Colonic mucosa (tissue), 4 donors: Measurements from ENCODE around the gene SIDT1. TPM values are rescaled to one million over a fixed set of nuclear protein-coding genes. Genes with fewer than 3 reads are reported as not detected.

Source experiments
- DNase-seq: peaks from one replicate; pipeline ENCODE4 v3.0.0-alpha.2; 2020
- H3K27ac ChIP-seq: fragments of 200-600 bp; one replicate; pipeline ENCODE4 v1.8.0; 2021
- H3K27me3 ChIP-seq: fragments of 200-600 bp; one replicate; pipeline ENCODE4 v1.8.0; 2021
- H3K36me3 ChIP-seq: fragments of 200-600 bp; one replicate; pipeline ENCODE4 v1.8.0; 2021
- H3K4me1 ChIP-seq: fragments of 200-600 bp; one replicate; pipeline ENCODE4 v1.8.0; 2021; ENCODE audit warnings: mild to moderate bottlenecking
- H3K4me3 ChIP-seq: fragments of 200-600 bp; one replicate; pipeline ENCODE4 v1.8.0; 2021
- H3K9ac ChIP-seq, 2 donors: one replicate each; pipeline ENCODE4 v1.7.0; 2013; ENCODE audit warnings: control low read depth in 2 of 2, low read depth in 2 of 2, low read length in 2 of 2
- H3K9me3 ChIP-seq: fragments of 200-600 bp; one replicate; pipeline ENCODE4 v1.8.0; 2021
- CTCF ChIP-seq: fragments of 200-600 bp; IDR thresholded peaks from one replicate; pipeline ENCODE4 v1.8.0; 2022; ENCODE audit warnings: antibody characterized with exemption, mild to moderate bottlenecking
- intact Hi-C: fragments of 100-400 bp; cut with DNase I; formaldehyde crosslinking; loops from one replicate; pipeline ENCODE4 v1.14.1; 2022
- total RNA-seq, 2 donors: library from RNA; stranded (reverse); fragmentation: NEBNext Ultra II Directional in 1 of 2; extraction: Animal tissue kit (Norgen Biotek cat#: 25700) in 1 of 2; gene quantifications; one replicate each; pipeline ENCODE4 v1.2.1, GENCODE V29; 2021
- donor health status: healthy.
- donor health status: DM: no; HTN: no; CAD: no.
- donor health status: DM: no; HTN: no; CAD: no.

Gene SIDT1
- total RNA-seq, 2 donors from 2014 or later = 35.9 to 42.1 TPM

DNA sequence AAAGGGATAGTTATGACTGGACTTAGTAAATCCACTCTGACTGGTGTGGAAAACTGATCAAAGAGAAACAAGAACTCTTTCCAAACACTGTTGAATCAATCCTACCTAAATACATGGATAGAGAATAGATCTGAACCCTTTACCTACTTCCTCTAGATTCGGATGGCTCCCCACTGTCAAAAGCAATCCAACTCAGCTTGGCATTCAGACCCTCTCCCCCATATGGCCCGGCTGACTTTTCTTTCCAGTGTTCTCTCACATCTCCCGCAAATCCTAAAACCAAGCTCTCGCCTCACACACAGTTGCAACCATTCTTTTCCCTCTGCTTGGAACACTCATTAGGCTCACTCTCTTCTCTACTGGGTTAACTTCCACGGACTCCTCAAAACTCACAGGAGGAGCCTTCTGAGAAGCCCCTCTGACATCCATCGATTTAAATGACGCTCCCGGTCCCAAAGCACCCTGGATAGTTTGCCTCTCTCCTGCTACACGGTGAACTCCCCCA, 18.0 kb upstream of the SIDT1 start:
- Histone ChIP-seq H3K27ac (peak overlapping the region; percentile 93), H3K4me3 (peak overlapping the region; percentile 78), H3K9ac (peak overlapping the region; percentile 71 to 97), H3K27me3 (no peaks in the 10 kb centered on the region), H3K36me3 (no peaks in the 10 kb centered on the region), H3K9me3 (no peaks in the 10 kb centered on the region), H3K4me1 (no peaks in the 10 kb centered on the region)
- intact Hi-C loops = no loop called here
- no peak for TF ChIP-seq CTCF
- no peak for DNase-seq

GRCh38 chr3:113516115-113516505, 16.2 kb upstream of the SIDT1 start:
- H3K9me3 ChIP-seq = no peaks in the 10 kb centered on the region
- peak overlapping the region; percentile 78 for H3K4me3 ChIP-seq
- DNase-seq = peak; percentile 39
- no peaks in the 10 kb centered on the region for H3K4me1 ChIP-seq
- H3K9ac ChIP-seq = peak overlapping the region in 1 of 2 donors; percentile 97
- H3K27me3 ChIP-seq = no peaks in the 10 kb centered on the region
- no peaks in the 10 kb centered on the region for H3K36me3 ChIP-seq
- H3K27ac ChIP-seq = peak overlapping the region; percentile 93
- intact Hi-C loops = no loop called here
- peak; percentile 11 for TF ChIP-seq CTCF

GRCh38 chr3:113521981-113522380, 10.4 kb upstream of the SIDT1 start:
- H3K27me3 ChIP-seq = no peaks in the 10 kb centered on the region
- no peaks in the 10 kb centered on the region for H3K9me3 ChIP-seq
- TF ChIP-seq CTCF = no peak
- H3K4me1 ChIP-seq = no peaks in the 10 kb centered on the region
- no peak overlapping the region for H3K9ac ChIP-seq
- H3K4me3 ChIP-seq = no peak overlapping the region
- no peaks in the 10 kb centered on the region for H3K36me3 ChIP-seq
- no peak for DNase-seq
- H3K27ac ChIP-seq = no peak overlapping the region
- intact Hi-C loops = no loop called here

GRCh38 chr3:113523241-113523640, 9.1 kb upstream of the SIDT1 start:
- Histone ChIP-seq H3K9ac (no peak overlapping the region), H3K36me3 (no peaks in the 10 kb centered on the region), H3K27me3 (no peaks in the 10 kb centered on the region), H3K4me3 (no peak overlapping the region), H3K4me1 (no peaks in the 10 kb centered on the region), H3K9me3 (no peaks in the 10 kb centered on the region), H3K27ac (no peak overlapping the region)
- TF ChIP-seq CTCF = no peak
- no peak for DNase-seq
- intact Hi-C loops = no loop called here

DNA sequence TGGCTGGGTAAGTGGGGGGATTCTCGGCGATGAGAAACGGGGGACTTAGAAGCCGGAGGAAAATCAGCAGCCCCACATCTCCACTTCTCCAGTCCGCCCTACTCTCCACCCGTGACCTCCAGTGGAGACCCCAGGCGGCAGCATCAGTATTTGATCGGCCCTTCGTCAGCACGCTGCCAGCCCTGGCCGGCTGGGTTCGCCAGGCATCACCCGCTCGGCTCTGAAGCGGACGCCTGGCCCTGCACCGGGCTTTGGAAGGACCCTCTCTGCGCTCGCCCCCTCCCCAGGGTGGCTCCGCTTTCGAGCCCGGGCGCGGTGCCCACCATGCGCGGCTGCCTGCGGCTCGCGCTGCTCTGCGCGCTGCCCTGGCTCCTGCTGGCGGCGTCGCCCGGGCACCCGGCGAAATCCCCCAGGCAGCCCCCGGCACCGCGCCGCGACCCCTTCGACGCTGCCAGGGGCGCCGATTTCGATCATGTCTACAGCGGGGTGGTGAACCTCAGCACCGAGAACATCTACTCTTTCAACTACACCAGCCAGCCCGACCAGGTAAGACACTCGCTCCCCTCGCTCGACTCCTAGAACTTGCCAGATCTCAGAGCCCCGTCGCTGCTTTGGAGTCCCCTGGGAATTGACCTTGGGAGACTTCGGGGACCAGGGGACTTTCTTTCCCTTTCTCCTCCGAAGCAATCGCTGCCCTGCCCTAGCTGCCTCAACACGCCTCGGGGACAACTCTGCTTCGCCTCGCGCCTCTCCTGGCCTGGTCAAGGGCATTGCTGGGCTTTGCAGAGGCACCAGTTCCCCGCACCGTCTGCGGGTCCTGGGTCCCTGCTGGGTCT, 561 bp downstream of the SIDT1 start:
- Histone ChIP-seq H3K9me3 (no peaks in the 10 kb centered on the region), H3K4me3 (peak overlapping the region; percentile 61), H3K27me3 (no peaks in the 10 kb centered on the region), H3K36me3 (no peaks in the 10 kb centered on the region), H3K27ac (peak overlapping the region; percentile 84), H3K9ac (peak overlapping the region; percentile 84 to 96), H3K4me1 (peaks cover 3% of the 10 kb centered on the region)
- TF ChIP-seq CTCF = no peak
- intact Hi-C loops = no loop called here
- peak; percentile 49 for DNase-seq
